OCI-LY1 (cell line): ENCODE measurements around the gene CELSR1.

Experiments used
- H2AFZ ChIP-seq: fragments of 200-600 bp; sonication (generic), shearing (Covaris generic); 2 replicates; pipeline ENCODE4 v1.6.0; 2014; ENCODE audit warnings: antibody characterized with exemption, mild to moderate bottlenecking, low read length
- H3F3A ChIP-seq: fragments of 200-600 bp; sonication (generic), shearing (Covaris generic); 2 replicates; pipeline ENCODE4 v1.6.0; 2014; ENCODE audit warnings: mild to moderate bottlenecking, antibody characterized with exemption, low read length, moderate library complexity; ENCODE audit not compliant: insufficient read depth
- H3K27ac ChIP-seq: fragments of 200-600 bp; sonication (generic); 2 replicates; pipeline ENCODE4 v1.5.1; 2014; ENCODE audit warnings: low read length, mixed run types, mild to moderate bottlenecking, low read depth; ENCODE audit not compliant: poor library complexity, severe bottlenecking
- H3K27me3 ChIP-seq: fragments of 200-600 bp; sonication (generic); 2 replicates; pipeline ENCODE4 v1.6.0; 2014; ENCODE audit warnings: antibody characterized with exemption, mild to moderate bottlenecking, low read length, moderate library complexity; ENCODE audit not compliant: insufficient read depth
- H3K36me3 ChIP-seq: fragments of 200-600 bp; sonication (generic); 2 replicates; pipeline ENCODE4 v1.6.1; 2014; ENCODE audit warnings: mild to moderate bottlenecking, antibody characterized with exemption, low read length, moderate library complexity, mixed read lengths; ENCODE audit not compliant: insufficient read depth
- H3K4me1 ChIP-seq: fragments of 200-600 bp; sonication (generic); 2 replicates; pipeline ENCODE4 v1.5.1; 2014; ENCODE audit warnings: mild to moderate bottlenecking, low read length, moderate library complexity; ENCODE audit not compliant: insufficient read depth, severe bottlenecking
- H3K4me2 ChIP-seq: fragments of 200-600 bp; sonication (generic), shearing (Covaris generic); 2 replicates; pipeline ENCODE4 v1.6.1; 2014; ENCODE audit warnings: low read length
- H3K4me3 ChIP-seq: fragments of 200-600 bp; sonication (generic); 2 replicates; pipeline ENCODE4 v1.5.1; 2014; ENCODE audit warnings: low read length, low read depth, mild to moderate bottlenecking, mixed read lengths; ENCODE audit not compliant: poor library complexity, severe bottlenecking
- H3K79me2 ChIP-seq: fragments of 200-600 bp; shearing (Covaris generic); 2 replicates; pipeline ENCODE4 v1.6.1; 2016; ENCODE audit warnings: mixed run types, low read length, mixed read lengths; ENCODE audit not compliant: insufficient read depth
- H3K9ac ChIP-seq: fragments of 200-600 bp; sonication (generic), shearing (Covaris generic); 2 replicates; pipeline ENCODE4 v1.6.1; 2014; ENCODE audit warnings: mild to moderate bottlenecking, low read length, mixed read lengths
- H3K9me2 ChIP-seq: fragments of 200-600 bp; sonication (generic), shearing (Covaris generic); 2 replicates; pipeline ENCODE4 v1.6.1; 2014; ENCODE audit warnings: low read depth, mild to moderate bottlenecking, low read length, mixed read lengths
- H3K9me3 ChIP-seq: fragments of 200-600 bp; shearing (Covaris generic); 2 replicates; pipeline ENCODE4 v1.6.1; 2014; ENCODE audit warnings: low read length, mixed read lengths
- H4K20me1 ChIP-seq: fragments of 200-600 bp; sonication (generic), shearing (Covaris generic); 2 replicates; pipeline ENCODE4 v1.6.0; 2016; ENCODE audit warnings: mild to moderate bottlenecking, low read length; ENCODE audit not compliant: insufficient read depth
- EZH2 ChIP-seq: fragments of 200-600 bp; sonication (generic), shearing (Covaris generic); IDR thresholded peaks from 2 replicates; pipeline ENCODE4 v1.8.0; 2017; ENCODE audit warnings: borderline replicate concordance, mixed run types, mild to moderate bottlenecking, antibody characterized with exemption, low read length, moderate library complexity, mixed read lengths
- TF ChIP-seq, protein P1 (sequence below): fragments of 200-600 bp; sonication (generic), shearing (Covaris generic); IDR thresholded peaks from 2 replicates; pipeline ENCODE4 v1.5.1; 2017; ENCODE audit warnings: mild to moderate bottlenecking, antibody characterized with exemption, low read length, moderate library complexity, mixed read lengths

Gene CELSR1

DNA sequence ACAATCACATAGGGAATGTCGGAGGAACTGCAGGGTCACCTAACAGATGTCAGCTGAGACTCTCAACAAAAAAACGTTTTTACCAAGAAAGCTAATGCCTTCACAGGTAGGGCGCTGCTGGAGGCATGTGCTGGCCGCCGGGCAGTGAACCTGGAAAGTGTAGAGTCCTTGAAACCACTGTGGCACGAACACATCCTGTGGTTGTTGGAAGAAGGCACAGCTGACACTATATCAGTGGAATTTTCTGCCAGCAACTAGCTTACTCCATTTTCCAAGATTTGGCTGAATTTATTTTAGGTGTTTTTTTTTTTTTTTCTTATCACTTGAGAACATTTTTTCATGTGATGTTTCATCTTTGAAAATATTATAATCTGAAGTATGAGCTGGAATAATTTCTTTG, 187.7 kb downstream of the CELSR1 start:
- peaks cover 97% of the 10 kb centered on the region for H3K36me3 ChIP-seq
- no peak overlapping the region for H3K27ac ChIP-seq
- no peak for TF ChIP-seq EZH2
- TF ChIP-seq, protein P1, sequence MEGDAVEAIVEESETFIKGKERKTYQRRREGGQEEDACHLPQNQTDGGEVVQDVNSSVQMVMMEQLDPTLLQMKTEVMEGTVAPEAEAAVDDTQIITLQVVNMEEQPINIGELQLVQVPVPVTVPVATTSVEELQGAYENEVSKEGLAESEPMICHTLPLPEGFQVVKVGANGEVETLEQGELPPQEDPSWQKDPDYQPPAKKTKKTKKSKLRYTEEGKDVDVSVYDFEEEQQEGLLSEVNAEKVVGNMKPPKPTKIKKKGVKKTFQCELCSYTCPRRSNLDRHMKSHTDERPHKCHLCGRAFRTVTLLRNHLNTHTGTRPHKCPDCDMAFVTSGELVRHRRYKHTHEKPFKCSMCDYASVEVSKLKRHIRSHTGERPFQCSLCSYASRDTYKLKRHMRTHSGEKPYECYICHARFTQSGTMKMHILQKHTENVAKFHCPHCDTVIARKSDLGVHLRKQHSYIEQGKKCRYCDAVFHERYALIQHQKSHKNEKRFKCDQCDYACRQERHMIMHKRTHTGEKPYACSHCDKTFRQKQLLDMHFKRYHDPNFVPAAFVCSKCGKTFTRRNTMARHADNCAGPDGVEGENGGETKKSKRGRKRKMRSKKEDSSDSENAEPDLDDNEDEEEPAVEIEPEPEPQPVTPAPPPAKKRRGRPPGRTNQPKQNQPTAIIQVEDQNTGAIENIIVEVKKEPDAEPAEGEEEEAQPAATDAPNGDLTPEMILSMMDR, result no peak
- no peaks in the 10 kb centered on the region for H3K9me3 ChIP-seq
- H3K4me1 ChIP-seq, result peaks cover 11% of the 10 kb centered on the region
- no peak overlapping the region for H2AFZ ChIP-seq
- no peaks in the 10 kb centered on the region for H3K27me3 ChIP-seq
- H3K9ac ChIP-seq, result no peak overlapping the region
- H3F3A ChIP-seq, result no peaks in the 10 kb centered on the region
- H3K9me2 ChIP-seq, result no peaks in the 10 kb centered on the region
- H3K79me2 ChIP-seq, result no peaks in the 10 kb centered on the region
- no peak overlapping the region for H3K4me3 ChIP-seq
- no peaks in the 10 kb centered on the region for H4K20me1 ChIP-seq
- no peak overlapping the region for H3K4me2 ChIP-seq

DNA sequence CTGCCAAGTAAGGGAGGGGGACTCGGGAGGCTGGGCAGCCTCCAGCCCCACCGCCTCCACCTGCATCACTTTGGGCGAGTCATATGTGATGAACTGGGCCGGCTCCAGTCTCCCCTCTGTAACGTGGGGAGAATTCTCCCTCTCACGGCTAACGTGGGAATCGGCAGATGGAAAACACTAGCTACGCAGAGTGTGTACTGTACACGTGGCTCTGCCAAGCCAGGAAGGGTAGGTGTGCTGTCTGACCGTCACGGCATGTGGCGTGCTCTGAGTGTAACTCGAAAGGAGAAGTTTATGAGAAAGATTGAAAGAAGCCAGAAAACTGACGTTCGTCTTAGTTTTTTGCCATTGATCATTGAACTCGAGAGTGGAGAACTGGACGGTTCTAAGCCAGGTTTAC, 188.2 kb downstream of the CELSR1 start:
- Histone ChIP-seq H3K9ac (no peak overlapping the region), H3K9me2 (no peaks in the 10 kb centered on the region), H3K27me3 (no peaks in the 10 kb centered on the region), H2AFZ (no peak overlapping the region), H3F3A (no peaks in the 10 kb centered on the region), H3K36me3 (peaks cover 97% of the 10 kb centered on the region), H3K79me2 (no peaks in the 10 kb centered on the region), H3K27ac (no peak overlapping the region), H3K9me3 (no peaks in the 10 kb centered on the region), H4K20me1 (no peaks in the 10 kb centered on the region), H3K4me2 (no peak overlapping the region), H3K4me1 (peaks cover 11% of the 10 kb centered on the region), H3K4me3 (no peak overlapping the region)
- TF ChIP-seq, protein P1, result no peak
- no peak for TF ChIP-seq EZH2

DNA sequence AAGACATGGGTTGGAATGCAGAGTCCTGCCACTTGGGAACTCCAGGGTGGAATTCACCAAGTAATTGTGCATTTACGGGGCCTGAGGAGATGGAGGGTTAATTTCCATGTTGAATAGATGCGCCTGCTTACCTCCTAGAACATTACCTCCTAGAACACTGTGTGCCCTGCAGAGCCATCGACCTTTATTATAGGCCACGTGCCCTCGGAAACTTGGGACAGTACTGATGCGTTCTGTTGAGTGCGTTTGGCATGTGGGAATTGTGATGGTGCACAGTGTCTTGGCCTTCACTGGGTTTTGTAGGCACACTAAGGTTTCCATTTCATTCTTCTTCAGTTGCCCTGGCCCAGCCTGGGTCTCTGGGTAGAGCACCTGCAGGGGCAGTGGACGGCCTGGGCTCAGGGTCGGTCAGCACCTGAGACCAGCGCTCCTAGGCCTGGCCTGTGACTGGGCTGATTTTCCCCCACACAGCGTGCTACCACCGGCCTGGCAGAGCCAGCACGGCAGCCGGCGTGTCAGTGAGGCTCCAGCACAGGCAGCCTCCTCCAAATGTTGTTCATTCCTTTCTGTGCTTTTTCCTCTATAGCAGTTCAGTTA, 189.2 kb downstream of the CELSR1 start:
- Histone ChIP-seq H3K36me3 (peaks cover 97% of the 10 kb centered on the region), H3K9me2 (no peaks in the 10 kb centered on the region), H3K4me1 (peaks cover 8% of the 10 kb centered on the region), H2AFZ (no peak overlapping the region), H3F3A (no peaks in the 10 kb centered on the region), H3K9ac (no peak overlapping the region), H3K27me3 (no peaks in the 10 kb centered on the region), H3K9me3 (no peaks in the 10 kb centered on the region), H4K20me1 (no peaks in the 10 kb centered on the region), H3K27ac (no peak overlapping the region), H3K79me2 (no peaks in the 10 kb centered on the region), H3K4me2 (no peak overlapping the region), H3K4me3 (no peak overlapping the region)
- TF ChIP-seq, protein P1, result no peak
- TF ChIP-seq EZH2, result no peak
